ENCODE results near the gene TEDC2.

- TF ChIP-seq CTCF (IDR thresholded peaks at IDR 0.05) (no peak), FOSL2 (IDR thresholded peaks at IDR 0.05) (no peak), FOSL2 (CRISPR knock-in tag; IDR thresholded peaks at IDR 0.05) (no peak), MAZ (IDR thresholded peaks at IDR 0.05; ENCODE audit: borderline replicate concordance, low read depth, low read length) (no peak), SMC3 (IDR thresholded peaks at IDR 0.05) (no peak), GATA3 (IDR thresholded peaks at IDR 0.05; ENCODE audit: borderline replicate concordance) (no peak), NPAS2 (CRISPR knock-in tag; IDR thresholded peaks at IDR 0.05; ENCODE audit: borderline replicate concordance) (no peak), EP300 (IDR thresholded peaks at IDR 0.05) (no peak), MYC (IDR thresholded peaks at IDR 0.05; ENCODE audit: borderline replicate concordance, low read length) (no peak), MAFK (IDR thresholded peaks at IDR 0.05; ENCODE audit: partially characterized antibody) (no peak), EHMT2 (IDR thresholded peaks at IDR 0.05; ENCODE audit: low read depth) (no peak)
- TF ChIP-seq, protein P1, sequence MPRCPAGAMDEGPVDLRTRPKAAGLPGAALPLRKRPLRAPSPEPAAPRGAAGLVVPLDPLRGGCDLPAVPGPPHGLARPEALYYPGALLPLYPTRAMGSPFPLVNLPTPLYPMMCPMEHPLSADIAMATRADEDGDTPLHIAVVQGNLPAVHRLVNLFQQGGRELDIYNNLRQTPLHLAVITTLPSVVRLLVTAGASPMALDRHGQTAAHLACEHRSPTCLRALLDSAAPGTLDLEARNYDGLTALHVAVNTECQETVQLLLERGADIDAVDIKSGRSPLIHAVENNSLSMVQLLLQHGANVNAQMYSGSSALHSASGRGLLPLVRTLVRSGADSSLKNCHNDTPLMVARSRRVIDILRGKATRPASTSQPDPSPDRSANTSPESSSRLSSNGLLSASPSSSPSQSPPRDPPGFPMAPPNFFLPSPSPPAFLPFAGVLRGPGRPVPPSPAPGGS (IDR thresholded peaks at IDR 0.05): no peak
- TF ChIP-seq, protein P2, sequence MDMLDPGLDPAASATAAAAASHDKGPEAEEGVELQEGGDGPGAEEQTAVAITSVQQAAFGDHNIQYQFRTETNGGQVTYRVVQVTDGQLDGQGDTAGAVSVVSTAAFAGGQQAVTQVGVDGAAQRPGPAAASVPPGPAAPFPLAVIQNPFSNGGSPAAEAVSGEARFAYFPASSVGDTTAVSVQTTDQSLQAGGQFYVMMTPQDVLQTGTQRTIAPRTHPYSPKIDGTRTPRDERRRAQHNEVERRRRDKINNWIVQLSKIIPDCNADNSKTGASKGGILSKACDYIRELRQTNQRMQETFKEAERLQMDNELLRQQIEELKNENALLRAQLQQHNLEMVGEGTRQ (IDR thresholded peaks at IDR 0.05): no peak
- TF ChIP-seq, protein P3, sequence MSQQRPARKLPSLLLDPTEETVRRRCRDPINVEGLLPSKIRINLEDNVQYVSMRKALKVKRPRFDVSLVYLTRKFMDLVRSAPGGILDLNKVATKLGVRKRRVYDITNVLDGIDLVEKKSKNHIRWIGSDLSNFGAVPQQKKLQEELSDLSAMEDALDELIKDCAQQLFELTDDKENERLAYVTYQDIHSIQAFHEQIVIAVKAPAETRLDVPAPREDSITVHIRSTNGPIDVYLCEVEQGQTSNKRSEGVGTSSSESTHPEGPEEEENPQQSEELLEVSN (IDR thresholded peaks at IDR 0.05; ENCODE audit: borderline replicate concordance, low read depth): no peak
- TF ChIP-seq, protein P4, sequence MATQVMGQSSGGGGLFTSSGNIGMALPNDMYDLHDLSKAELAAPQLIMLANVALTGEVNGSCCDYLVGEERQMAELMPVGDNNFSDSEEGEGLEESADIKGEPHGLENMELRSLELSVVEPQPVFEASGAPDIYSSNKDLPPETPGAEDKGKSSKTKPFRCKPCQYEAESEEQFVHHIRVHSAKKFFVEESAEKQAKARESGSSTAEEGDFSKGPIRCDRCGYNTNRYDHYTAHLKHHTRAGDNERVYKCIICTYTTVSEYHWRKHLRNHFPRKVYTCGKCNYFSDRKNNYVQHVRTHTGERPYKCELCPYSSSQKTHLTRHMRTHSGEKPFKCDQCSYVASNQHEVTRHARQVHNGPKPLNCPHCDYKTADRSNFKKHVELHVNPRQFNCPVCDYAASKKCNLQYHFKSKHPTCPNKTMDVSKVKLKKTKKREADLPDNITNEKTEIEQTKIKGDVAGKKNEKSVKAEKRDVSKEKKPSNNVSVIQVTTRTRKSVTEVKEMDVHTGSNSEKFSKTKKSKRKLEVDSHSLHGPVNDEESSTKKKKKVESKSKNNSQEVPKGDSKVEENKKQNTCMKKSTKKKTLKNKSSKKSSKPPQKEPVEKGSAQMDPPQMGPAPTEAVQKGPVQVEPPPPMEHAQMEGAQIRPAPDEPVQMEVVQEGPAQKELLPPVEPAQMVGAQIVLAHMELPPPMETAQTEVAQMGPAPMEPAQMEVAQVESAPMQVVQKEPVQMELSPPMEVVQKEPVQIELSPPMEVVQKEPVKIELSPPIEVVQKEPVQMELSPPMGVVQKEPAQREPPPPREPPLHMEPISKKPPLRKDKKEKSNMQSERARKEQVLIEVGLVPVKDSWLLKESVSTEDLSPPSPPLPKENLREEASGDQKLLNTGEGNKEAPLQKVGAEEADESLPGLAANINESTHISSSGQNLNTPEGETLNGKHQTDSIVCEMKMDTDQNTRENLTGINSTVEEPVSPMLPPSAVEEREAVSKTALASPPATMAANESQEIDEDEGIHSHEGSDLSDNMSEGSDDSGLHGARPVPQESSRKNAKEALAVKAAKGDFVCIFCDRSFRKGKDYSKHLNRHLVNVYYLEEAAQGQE (IDR thresholded peaks at IDR 0.05): no peak
Measured at GRCh38 chr16:2497695-2498484, 38.0 kb downstream of the TEDC2 start.
